ENCODE data around the gene CCDC158.

Gene CCDC158

DNA sequence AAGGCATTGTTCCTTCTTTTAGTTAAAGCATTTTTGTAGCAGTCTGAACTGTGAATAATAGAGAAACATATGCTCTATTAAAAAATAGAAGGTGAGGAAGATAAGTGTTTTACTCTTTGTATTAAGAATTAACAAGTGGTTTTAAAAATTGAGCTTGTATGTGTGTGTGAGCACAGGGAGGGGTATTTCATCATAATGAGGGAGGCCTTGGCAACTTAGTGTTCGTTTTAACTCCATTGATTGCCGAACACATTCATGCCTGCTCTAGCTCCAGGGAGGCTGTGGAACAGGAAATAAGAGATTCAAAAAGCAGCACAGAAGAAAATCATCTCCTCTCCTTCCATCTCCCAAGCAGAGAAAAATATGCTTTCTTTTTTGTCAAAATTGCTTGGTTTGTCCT lies 28.9 kb upstream of the CCDC158 start:
- no peaks in the 10 kb centered on the region for H3K9me3 ChIP-seq (ENCODE audit: insufficient read depth, low read length)
- TF ChIP-seq, protein P1, sequence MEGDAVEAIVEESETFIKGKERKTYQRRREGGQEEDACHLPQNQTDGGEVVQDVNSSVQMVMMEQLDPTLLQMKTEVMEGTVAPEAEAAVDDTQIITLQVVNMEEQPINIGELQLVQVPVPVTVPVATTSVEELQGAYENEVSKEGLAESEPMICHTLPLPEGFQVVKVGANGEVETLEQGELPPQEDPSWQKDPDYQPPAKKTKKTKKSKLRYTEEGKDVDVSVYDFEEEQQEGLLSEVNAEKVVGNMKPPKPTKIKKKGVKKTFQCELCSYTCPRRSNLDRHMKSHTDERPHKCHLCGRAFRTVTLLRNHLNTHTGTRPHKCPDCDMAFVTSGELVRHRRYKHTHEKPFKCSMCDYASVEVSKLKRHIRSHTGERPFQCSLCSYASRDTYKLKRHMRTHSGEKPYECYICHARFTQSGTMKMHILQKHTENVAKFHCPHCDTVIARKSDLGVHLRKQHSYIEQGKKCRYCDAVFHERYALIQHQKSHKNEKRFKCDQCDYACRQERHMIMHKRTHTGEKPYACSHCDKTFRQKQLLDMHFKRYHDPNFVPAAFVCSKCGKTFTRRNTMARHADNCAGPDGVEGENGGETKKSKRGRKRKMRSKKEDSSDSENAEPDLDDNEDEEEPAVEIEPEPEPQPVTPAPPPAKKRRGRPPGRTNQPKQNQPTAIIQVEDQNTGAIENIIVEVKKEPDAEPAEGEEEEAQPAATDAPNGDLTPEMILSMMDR (IDR thresholded peaks at IDR 0.05; ENCODE audit: insufficient read depth, low read length, poor library complexity, severe bottlenecking) = no peak
- no peak for TF ChIP-seq EZH2phosphoT487 (conservative IDR thresholded peaks at IDR 0.05; ENCODE audit: low read length)
- no peaks in the 10 kb centered on the region for H3K36me3 ChIP-seq (ENCODE audit: low read length)
- H3K79me2 ChIP-seq (ENCODE audit: insufficient read depth, low read length) = no peaks in the 10 kb centered on the region
- no peaks in the 10 kb centered on the region for H3K9me2 ChIP-seq (replicated peaks; ENCODE audit: insufficient read depth, low read length)
- no peaks in the 10 kb centered on the region for H3F3A ChIP-seq (ENCODE audit: insufficient read depth)
- H4K20me1 ChIP-seq (ENCODE audit: low read depth, low read length) = no peaks in the 10 kb centered on the region
- no peak overlapping the region for H3K9ac ChIP-seq (ENCODE audit: low read length)
- H3K27ac ChIP-seq (ENCODE audit: low read depth, low read length) = no peak overlapping the region
- no peaks in the 10 kb centered on the region for H3K27me3 ChIP-seq (ENCODE audit: low read length)
- no peak overlapping the region for H3K4me2 ChIP-seq (ENCODE audit: low read depth, low read length, poor library complexity, severe bottlenecking)
- H2AFZ ChIP-seq (ENCODE audit: low read depth, low read length, severe bottlenecking) = no peak overlapping the region
- H3K4me3 ChIP-seq (ENCODE audit: insufficient read depth, low read length, poor library complexity, severe bottlenecking) = no peak overlapping the region

- Histone ChIP-seq H4K20me1 (ENCODE audit: low read depth, low read length) (no peaks in the 10 kb centered on the region), H3K27me3 (ENCODE audit: low read length) (no peaks in the 10 kb centered on the region), H3K4me2 (ENCODE audit: low read depth, low read length, poor library complexity, severe bottlenecking) (no peak overlapping the region), H3K79me2 (ENCODE audit: insufficient read depth, low read length) (no peaks in the 10 kb centered on the region), H3K9ac (ENCODE audit: low read length) (no peak overlapping the region), H3K9me2 (replicated peaks; ENCODE audit: insufficient read depth, low read length) (no peaks in the 10 kb centered on the region), H3K36me3 (ENCODE audit: low read length) (no peaks in the 10 kb centered on the region), H3F3A (ENCODE audit: insufficient read depth) (no peaks in the 10 kb centered on the region), H2AFZ (ENCODE audit: low read depth, low read length, severe bottlenecking) (no peak overlapping the region), H3K4me3 (ENCODE audit: insufficient read depth, low read length, poor library complexity, severe bottlenecking) (no peak overlapping the region), H3K9me3 (ENCODE audit: insufficient read depth, low read length) (no peaks in the 10 kb centered on the region), H3K27ac (ENCODE audit: low read depth, low read length) (no peak overlapping the region)
- TF ChIP-seq EZH2phosphoT487 (conservative IDR thresholded peaks at IDR 0.05; ENCODE audit: low read length) = no peak
- TF ChIP-seq, protein P1 (IDR thresholded peaks at IDR 0.05; ENCODE audit: insufficient read depth, low read length, poor library complexity, severe bottlenecking) = no peak
Measured at GRCh38 chr4:76449362-76449767, 28.4 kb upstream of the CCDC158 start.

DNA sequence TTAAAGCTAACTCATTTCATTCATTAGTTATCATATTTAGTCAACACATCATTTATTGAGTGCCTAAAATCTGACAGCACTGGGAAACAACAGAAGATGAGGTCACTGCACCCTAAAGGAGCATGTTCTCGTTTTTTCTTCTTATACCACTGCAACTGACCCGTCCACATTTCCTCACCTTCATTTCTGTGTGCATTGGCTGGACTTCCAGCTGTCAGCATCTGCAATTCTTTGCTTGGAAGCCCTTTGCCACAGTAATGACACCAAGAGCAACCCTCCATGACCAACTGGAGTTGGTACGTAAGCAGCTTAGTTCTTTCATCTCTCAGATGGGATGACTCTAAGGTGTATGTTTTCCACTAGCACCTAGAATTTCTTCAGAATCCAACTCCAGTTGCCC lies 27.3 kb upstream of the CCDC158 start:
- Histone ChIP-seq H3K9ac (ENCODE audit: low read length) (no peak overlapping the region), H3K4me3 (ENCODE audit: insufficient read depth, low read length, poor library complexity, severe bottlenecking) (no peak overlapping the region), H3K36me3 (ENCODE audit: low read length) (no peaks in the 10 kb centered on the region), H3K9me3 (ENCODE audit: insufficient read depth, low read length) (no peaks in the 10 kb centered on the region), H3K27ac (ENCODE audit: low read depth, low read length) (no peak overlapping the region), H4K20me1 (ENCODE audit: low read depth, low read length) (no peaks in the 10 kb centered on the region), H3K9me2 (replicated peaks; ENCODE audit: insufficient read depth, low read length) (no peaks in the 10 kb centered on the region), H3K27me3 (ENCODE audit: low read length) (no peaks in the 10 kb centered on the region), H3K4me2 (ENCODE audit: low read depth, low read length, poor library complexity, severe bottlenecking) (no peak overlapping the region), H3K79me2 (ENCODE audit: insufficient read depth, low read length) (no peaks in the 10 kb centered on the region), H3F3A (ENCODE audit: insufficient read depth) (no peaks in the 10 kb centered on the region), H2AFZ (ENCODE audit: low read depth, low read length, severe bottlenecking) (no peak overlapping the region)
- no peak for TF ChIP-seq EZH2phosphoT487 (conservative IDR thresholded peaks at IDR 0.05; ENCODE audit: low read length)
- TF ChIP-seq, protein P1 (IDR thresholded peaks at IDR 0.05; ENCODE audit: insufficient read depth, low read length, poor library complexity, severe bottlenecking) = no peak
